Activated CD8-positive, alpha-beta T cell treated with anti-CD3 and anti-CD28 coated beads for 36 hours (primary cell): ENCODE measurements around the gene KCNN2. TPM values are rescaled to one million over a fixed set of nuclear protein-coding genes. Genes with fewer than 3 reads are reported as not detected.
"Not testable (repeated sequence)": the region's sequence is repeated elsewhere in the genome, so short reads cannot be mapped to it uniquely, and the experiment has no call there.

Source experiments
- ATAC-seq: fragments of 200-7000 bp; cut with Tn5 transposase; one replicate; pipeline ENCODE4 v1.10.0; 2021; ENCODE audit warnings: mild to moderate bottlenecking, moderate library complexity
- CTCF ChIA-PET: fragments of 350-600 bp; sonication (Branson Sonifier 250); formaldehyde crosslinking; loops from one replicate; lab custom pipeline; 2021; ENCODE audit warnings: antibody characterized with exemption; lab: Charles Lee
- POLR2A ChIA-PET: fragments of 350-600 bp; sonication (Branson Sonifier 250); formaldehyde crosslinking; loops from one replicate; lab custom pipeline; 2021; ENCODE audit warnings: antibody characterized with exemption; lab: Charles Lee
- DNase-seq: peaks from one replicate; pipeline ENCODE4 v3.0.0-alpha.2; 2020
- H3K27ac Mint-ChIP-seq: one replicate; pipeline ENCODE4 v1.8.0; 2021; ENCODE audit warnings: mild to moderate bottlenecking, mixed read lengths
- H3K27me3 Mint-ChIP-seq: one replicate; pipeline ENCODE4 v1.8.0; 2021; ENCODE audit warnings: mixed read lengths
- H3K36me3 Mint-ChIP-seq: one replicate; pipeline ENCODE4 v1.8.0; 2021; ENCODE audit warnings: low read depth, mixed read lengths
- H3K4me1 Mint-ChIP-seq: one replicate; pipeline ENCODE4 v1.8.0; 2021; ENCODE audit warnings: low read depth, mixed read lengths
- H3K4me3 Mint-ChIP-seq: one replicate; pipeline ENCODE4 v1.8.0; 2021; ENCODE audit warnings: mild to moderate bottlenecking, moderate library complexity, mixed read lengths
- H3K9me3 Mint-ChIP-seq: one replicate; pipeline ENCODE4 v1.8.0; 2021; ENCODE audit warnings: mixed read lengths
- CTCF ChIP-seq: fragments of 200-600 bp; IDR thresholded peaks from one replicate; pipeline ENCODE4 v1.8.0; 2022; ENCODE audit warnings: antibody characterized with exemption, mild to moderate bottlenecking
- intact Hi-C: fragments of 100-400 bp; cut with micrococcal nuclease; formaldehyde crosslinking; loops from one replicate; pipeline ENCODE4 v1.10.0; 2022
- total RNA-seq, 2 experiments: library from RNA; stranded (reverse); gene quantifications; one replicate each; pipeline ENCODE4 v1.2.3, GENCODE V29; 2021

Gene KCNN2
- total RNA-seq, 2 experiments from 2014 or later, result not detected

- Mint-ChIP-seq H3K27ac (no peak overlapping the region), H3K9me3 (no peaks in the 10 kb centered on the region), H3K4me1 (no peaks in the 10 kb centered on the region), H3K4me3 (no peak overlapping the region), H3K27me3 (no peaks in the 10 kb centered on the region), H3K36me3 (no peaks in the 10 kb centered on the region)
- intact Hi-C loops, result no loop called here
- no peak for TF ChIP-seq CTCF
- ATAC-seq (no peak), DNase-seq (no peak)
- ChIA-PET CTCF (no interaction called here), POLR2A (no interaction called here)
These were observed 65.3 kb downstream of the KCNN2 start for GRCh38 chr5:114427204-114427603.

- CTCF ChIA-PET, result no interaction called here
- H3K27ac Mint-ChIP-seq, result no peak overlapping the region
- H3K36me3 Mint-ChIP-seq, result no peaks in the 10 kb centered on the region
- no peaks in the 10 kb centered on the region for H3K27me3 Mint-ChIP-seq
- H3K9me3 Mint-ChIP-seq, result no peaks in the 10 kb centered on the region
- no peaks in the 10 kb centered on the region for H3K4me1 Mint-ChIP-seq
- POLR2A ChIA-PET, result no interaction called here
- DNase-seq (no peak), ATAC-seq (no peak)
- no peak for TF ChIP-seq CTCF
- intact Hi-C loops, result no loop called here
- no peak overlapping the region for H3K4me3 Mint-ChIP-seq
These were observed 68.7 kb downstream of the KCNN2 start for GRCh38 chr5:114430532-114430931.

- H3K9me3 Mint-ChIP-seq, H3K36me3 Mint-ChIP-seq, CTCF ChIA-PET, H3K27ac Mint-ChIP-seq, ATAC-seq, H3K4me3 Mint-ChIP-seq, DNase-seq, POLR2A ChIA-PET, H3K4me1 Mint-ChIP-seq, H3K27me3 Mint-ChIP-seq, intact Hi-C loops: not testable (repeated sequence)
These were observed 70.8 kb downstream of the KCNN2 start for GRCh38 chr5:114432684-114433083.

- no peak overlapping the region for H3K4me3 Mint-ChIP-seq
- no peak for TF ChIP-seq CTCF
- intact Hi-C loops, result no loop called here
- no peaks in the 10 kb centered on the region for H3K9me3 Mint-ChIP-seq
- ChIA-PET CTCF (interaction anchor here (1.0 kb wide), 1 partner anchor 16 kb away, joined by 4 read pairs; no protein-coding TSS in a partner anchor), POLR2A (no interaction called here)
- H3K27ac Mint-ChIP-seq, result no peak overlapping the region
- no peaks in the 10 kb centered on the region for H3K36me3 Mint-ChIP-seq
- DNase-seq (no peak), ATAC-seq (no peak)
- peaks cover 6% of the 10 kb centered on the region for H3K27me3 Mint-ChIP-seq
- no peaks in the 10 kb centered on the region for H3K4me1 Mint-ChIP-seq
These were observed 72.7 kb downstream of the KCNN2 start for GRCh38 chr5:114434396-114435219.

- no peak for TF ChIP-seq CTCF
- Mint-ChIP-seq H3K27me3 (peaks cover 10% of the 10 kb centered on the region), H3K4me1 (no peaks in the 10 kb centered on the region), H3K27ac (no peak overlapping the region), H3K4me3 (no peak overlapping the region), H3K36me3 (no peaks in the 10 kb centered on the region), H3K9me3 (no peaks in the 10 kb centered on the region)
- ChIA-PET POLR2A (no interaction called here), CTCF (no interaction called here)
- intact Hi-C loops, result no loop called here
- ATAC-seq, result no peak
- DNase-seq, result no peak
These were observed 73.3 kb downstream of the KCNN2 start for GRCh38 chr5:114435220-114435481.
